WI38 (cell line): ENCODE results near the gene SPDL1.
A peak's percentile ranks its signal among the peaks of the same experiment; 100 is the strongest.

ENCODE experiments used
- H3K4me3 ChIP-seq: 2 replicates; pipeline ENCODE4 v1.5.1; 2011; ENCODE audit warnings: low read depth, mild to moderate bottlenecking, control low read depth, low read length
- CTCF ChIP-seq: IDR thresholded peaks from 2 replicates; pipeline ENCODE4 v1.5.1; 2012; ENCODE audit warnings: low read depth, mild to moderate bottlenecking, control low read depth, low read length

The SPDL1 gene

GRCh38 chr5:169583424-169584220 is at the start of gene SPDL1:
Gene SPDL1 (plus strand): TSS chr5:169583773. CDS start chr5:169588417, 4,644 bp downstream.
- H3K4me3 ChIP-seq: peak within 1 kb of the TSS; percentile 86
- TF ChIP-seq CTCF: no peak

GRCh38 chr5:169534311-169534880 is 49.2 kb upstream of the SPDL1 start:
- H3K4me3 ChIP-seq: no peak overlapping the region
- TF ChIP-seq CTCF: no peak

GRCh38 chr5:169534939-169535338 is 48.6 kb upstream of the SPDL1 start:
- no peak for TF ChIP-seq CTCF
- H3K4me3 ChIP-seq: no peak overlapping the region

- no peak overlapping the region for H3K4me3 ChIP-seq
- no peak for TF ChIP-seq CTCF
These were observed 44.6 kb upstream of the SPDL1 start for GRCh38 chr5:169538944-169539343.

- H3K4me3 ChIP-seq: no peak overlapping the region
- no peak for TF ChIP-seq CTCF
These were observed 40.8 kb upstream of the SPDL1 start for GRCh38 chr5:169542811-169543210.

GRCh38 chr5:169544264-169544950 is 39.2 kb upstream of the SPDL1 start:
- TF ChIP-seq CTCF: no peak
- no peak overlapping the region for H3K4me3 ChIP-seq

GRCh38 chr5:169545762-169546161 is 37.8 kb upstream of the SPDL1 start:
- H3K4me3 ChIP-seq: no peak overlapping the region
- no peak for TF ChIP-seq CTCF
